AG08395 (cell line): Measurements from ENCODE around the gene ZKSCAN8.

ENCODE experiments used
- DNase-seq: peaks from one replicate; pipeline ENCODE4 v3.0.0; 2012; ENCODE audit warnings: mixed read lengths, low spot score

Gene ZKSCAN8

GRCh38 chr6:28206527-28206926 is 64.8 kb downstream of the ZKSCAN8 start:
- no peak for DNase-seq

GRCh38 chr6:28206928-28207509 is 65.3 kb downstream of the ZKSCAN8 start:
- peak; percentile 12 for DNase-seq

- peak; percentile 50 for DNase-seq
These were observed 65.9 kb downstream of the ZKSCAN8 start for GRCh38 chr6:28207510-28208110.

- no peak for DNase-seq
These were observed 66.5 kb downstream of the ZKSCAN8 start for GRCh38 chr6:28208111-28208659.
